ENCODE measurements around the gene SDC4. TPM values are rescaled to one million over a fixed set of nuclear protein-coding genes. Genes with fewer than 3 reads are reported as not detected.

Gene SDC4
- total and polyA plus RNA-seq, 9 of the 15 experiments (the other 6 are each of a cell fraction or from before 2014, with no cell fraction given) = 2.1 to 10.7 (median 6.3) TPM

DNA sequence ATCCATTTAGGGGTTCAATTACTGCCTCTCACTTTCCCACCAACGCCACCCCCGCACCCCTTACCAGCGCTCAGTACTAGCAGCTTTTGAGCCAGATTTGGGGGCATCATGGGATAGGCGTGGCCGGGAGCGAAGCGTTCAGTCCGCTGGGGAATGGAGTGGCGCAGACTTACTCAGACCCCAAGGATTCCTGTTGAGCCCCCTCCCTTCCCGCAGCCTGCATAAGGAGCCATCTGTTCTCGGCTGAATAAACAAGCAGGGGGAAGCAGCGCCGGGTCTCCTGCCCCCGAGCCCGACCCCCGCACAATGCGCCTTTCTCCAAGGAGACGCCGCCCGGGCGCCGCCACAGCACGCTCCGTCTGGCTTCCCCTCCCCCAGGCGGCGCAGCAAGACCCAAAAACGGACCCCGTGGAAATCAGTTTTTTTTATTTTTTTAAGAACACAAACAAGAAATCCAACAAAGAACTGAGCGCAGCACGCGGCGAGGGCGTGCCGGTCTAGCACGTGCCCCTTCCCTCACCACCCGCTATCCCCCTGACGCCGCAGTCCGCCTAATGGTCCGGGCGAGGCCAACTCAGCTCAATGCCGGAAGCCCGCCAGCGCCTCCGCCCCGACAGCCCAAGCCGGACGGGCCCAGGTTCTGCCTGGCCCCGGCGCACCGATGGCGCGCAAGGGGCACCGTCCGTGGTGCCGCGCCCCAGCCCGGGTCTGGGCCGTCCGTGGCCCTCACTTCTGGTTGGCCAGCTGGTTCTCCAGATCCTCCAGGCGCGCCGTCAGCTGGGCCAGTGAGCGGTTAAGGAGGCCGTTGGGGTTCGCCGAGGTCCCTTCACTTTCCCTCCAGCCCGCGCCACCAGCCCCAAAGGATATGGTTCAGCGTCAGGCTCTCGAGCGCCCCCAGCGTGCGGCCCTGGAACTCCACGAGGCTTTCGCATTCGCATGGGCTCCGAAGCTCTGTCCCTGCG lies 54.9 kb downstream of the SDC4 start (continued):
- TF ChIP-seq MCM7 (IDR thresholded peaks at IDR 0.05) = no peak
- TF ChIP-seq NFATC3 (IDR thresholded peaks at IDR 0.05) = no peak
- no peak for TF ChIP-seq RFX7 (CRISPR knock-in tag; IDR thresholded peaks at IDR 0.05)
- TF ChIP-seq KLF1 (tag; IDR thresholded peaks at IDR 0.05) = no peak
- TF ChIP-seq, protein P1, sequence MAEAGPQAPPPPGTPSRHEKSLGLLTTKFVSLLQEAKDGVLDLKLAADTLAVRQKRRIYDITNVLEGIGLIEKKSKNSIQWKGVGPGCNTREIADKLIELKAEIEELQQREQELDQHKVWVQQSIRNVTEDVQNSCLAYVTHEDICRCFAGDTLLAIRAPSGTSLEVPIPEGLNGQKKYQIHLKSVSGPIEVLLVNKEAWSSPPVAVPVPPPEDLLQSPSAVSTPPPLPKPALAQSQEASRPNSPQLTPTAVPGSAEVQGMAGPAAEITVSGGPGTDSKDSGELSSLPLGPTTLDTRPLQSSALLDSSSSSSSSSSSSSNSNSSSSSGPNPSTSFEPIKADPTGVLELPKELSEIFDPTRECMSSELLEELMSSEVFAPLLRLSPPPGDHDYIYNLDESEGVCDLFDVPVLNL (CRISPR knock-in tag; IDR thresholded peaks at IDR 0.05; ENCODE audit: low read depth) = no peak
- TF ChIP-seq, protein P2, sequence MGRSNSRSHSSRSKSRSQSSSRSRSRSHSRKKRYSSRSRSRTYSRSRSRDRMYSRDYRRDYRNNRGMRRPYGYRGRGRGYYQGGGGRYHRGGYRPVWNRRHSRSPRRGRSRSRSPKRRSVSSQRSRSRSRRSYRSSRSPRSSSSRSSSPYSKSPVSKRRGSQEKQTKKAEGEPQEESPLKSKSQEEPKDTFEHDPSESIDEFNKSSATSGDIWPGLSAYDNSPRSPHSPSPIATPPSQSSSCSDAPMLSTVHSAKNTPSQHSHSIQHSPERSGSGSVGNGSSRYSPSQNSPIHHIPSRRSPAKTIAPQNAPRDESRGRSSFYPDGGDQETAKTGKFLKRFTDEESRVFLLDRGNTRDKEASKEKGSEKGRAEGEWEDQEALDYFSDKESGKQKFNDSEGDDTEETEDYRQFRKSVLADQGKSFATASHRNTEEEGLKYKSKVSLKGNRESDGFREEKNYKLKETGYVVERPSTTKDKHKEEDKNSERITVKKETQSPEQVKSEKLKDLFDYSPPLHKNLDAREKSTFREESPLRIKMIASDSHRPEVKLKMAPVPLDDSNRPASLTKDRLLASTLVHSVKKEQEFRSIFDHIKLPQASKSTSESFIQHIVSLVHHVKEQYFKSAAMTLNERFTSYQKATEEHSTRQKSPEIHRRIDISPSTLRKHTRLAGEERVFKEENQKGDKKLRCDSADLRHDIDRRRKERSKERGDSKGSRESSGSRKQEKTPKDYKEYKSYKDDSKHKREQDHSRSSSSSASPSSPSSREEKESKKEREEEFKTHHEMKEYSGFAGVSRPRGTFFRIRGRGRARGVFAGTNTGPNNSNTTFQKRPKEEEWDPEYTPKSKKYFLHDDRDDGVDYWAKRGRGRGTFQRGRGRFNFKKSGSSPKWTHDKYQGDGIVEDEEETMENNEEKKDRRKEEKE (IDR thresholded peaks at IDR 0.05; ENCODE audit: borderline replicate concordance in 1 of 2, control insufficient read depth in 1 of 2, low read depth in 2 of 2, low read length in 1 of 2) = no peak
- TF ChIP-seq ASH1L (IDR thresholded peaks at IDR 0.05; ENCODE audit: borderline replicate concordance, low read depth, partially characterized antibody) = no peak
- TF ChIP-seq ZNF311 (CRISPR knock-in tag; IDR thresholded peaks at IDR 0.05) = no peak
- no peak for TF ChIP-seq PHF21A (IDR thresholded peaks at IDR 0.05; ENCODE audit: borderline replicate concordance, low read depth)
- TF ChIP-seq FIP1L1 (IDR thresholded peaks at IDR 0.05; ENCODE audit: low read depth, low read length, poor library complexity, severe bottlenecking) = peak; percentile 65
- TF ChIP-seq, protein P3, sequence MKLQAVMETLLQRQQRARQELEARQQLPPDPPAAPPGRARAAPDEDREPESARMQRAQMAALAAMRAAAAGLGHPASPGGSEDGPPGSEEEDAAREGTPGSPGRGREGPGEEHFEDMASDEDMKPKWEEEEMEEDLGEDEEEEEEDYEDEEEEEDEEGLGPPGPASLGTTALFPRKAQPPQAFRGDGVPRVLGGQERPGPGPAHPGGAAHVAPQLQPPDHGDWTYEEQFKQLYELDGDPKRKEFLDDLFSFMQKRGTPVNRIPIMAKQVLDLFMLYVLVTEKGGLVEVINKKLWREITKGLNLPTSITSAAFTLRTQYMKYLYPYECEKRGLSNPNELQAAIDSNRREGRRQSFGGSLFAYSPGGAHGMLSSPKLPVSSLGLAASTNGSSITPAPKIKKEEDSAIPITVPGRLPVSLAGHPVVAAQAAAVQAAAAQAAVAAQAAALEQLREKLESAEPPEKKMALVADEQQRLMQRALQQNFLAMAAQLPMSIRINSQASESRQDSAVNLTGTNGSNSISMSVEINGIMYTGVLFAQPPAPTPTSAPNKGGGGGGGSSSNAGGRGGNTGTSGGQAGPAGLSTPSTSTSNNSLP (IDR thresholded peaks at IDR 0.05; ENCODE audit: borderline replicate concordance, low read depth, low read length) = no peak
- TF ChIP-seq, protein P4, sequence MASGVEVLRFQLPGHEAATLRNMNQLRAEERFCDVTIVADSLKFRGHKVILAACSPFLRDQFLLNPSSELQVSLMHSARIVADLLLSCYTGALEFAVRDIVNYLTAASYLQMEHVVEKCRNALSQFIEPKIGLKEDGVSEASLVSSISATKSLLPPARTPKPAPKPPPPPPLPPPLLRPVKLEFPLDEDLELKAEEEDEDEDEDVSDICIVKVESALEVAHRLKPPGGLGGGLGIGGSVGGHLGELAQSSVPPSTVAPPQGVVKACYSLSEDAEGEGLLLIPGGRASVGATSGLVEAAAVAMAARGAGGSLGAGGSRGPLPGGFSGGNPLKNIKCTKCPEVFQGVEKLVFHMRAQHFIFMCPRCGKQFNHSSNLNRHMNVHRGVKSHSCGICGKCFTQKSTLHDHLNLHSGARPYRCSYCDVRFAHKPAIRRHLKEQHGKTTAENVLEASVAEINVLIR (CRISPR knock-in tag; IDR thresholded peaks at IDR 0.05) = no peak
- no peak for TF ChIP-seq SUPT5H (IDR thresholded peaks at IDR 0.05)
- no peak for TF ChIP-seq ETV1 (tag; conservative IDR thresholded peaks at IDR 0.05; ENCODE audit: low read depth)
- TF ChIP-seq, protein P5, sequence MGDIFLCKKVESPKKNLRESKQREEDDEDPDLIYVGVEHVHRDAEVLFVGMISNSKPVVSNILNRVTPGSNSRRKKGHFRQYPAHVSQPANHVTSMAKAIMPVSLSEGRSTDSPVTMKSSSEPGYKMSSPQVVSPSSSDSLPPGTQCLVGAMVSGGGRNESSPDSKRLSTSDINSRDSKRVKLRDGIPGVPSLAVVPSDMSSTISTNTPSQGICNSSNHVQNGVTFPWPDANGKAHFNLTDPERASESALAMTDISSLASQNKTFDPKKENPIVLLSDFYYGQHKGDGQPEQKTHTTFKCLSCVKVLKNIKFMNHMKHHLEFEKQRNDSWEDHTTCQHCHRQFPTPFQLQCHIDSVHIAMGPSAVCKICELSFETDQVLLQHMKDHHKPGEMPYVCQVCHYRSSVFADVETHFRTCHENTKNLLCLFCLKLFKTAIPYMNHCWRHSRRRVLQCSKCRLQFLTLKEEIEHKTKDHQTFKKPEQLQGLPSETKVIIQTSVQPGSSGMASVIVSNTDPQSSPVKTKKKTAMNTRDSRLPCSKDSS (IDR thresholded peaks at IDR 0.05; ENCODE audit: low read depth, partially characterized antibody) = no peak
- TF ChIP-seq WHSC1 (IDR thresholded peaks at IDR 0.05; ENCODE audit: low read length) = no peak

Measured in K562 (cell line).